Esophagus squamous epithelium (tissue), 4 donors: Measurements from ENCODE around the gene CHST3.

ENCODE experiments used
- CTCF ChIP-seq, 6 experiments: fragments of 450-650 bp in 4 of 6; fragments of 200-600 bp in 2 of 6; sonication (generic) in 2 of 6; IDR thresholded peaks; one replicate each; pipeline ENCODE4 v1.5.1; 2016 to 2019; ENCODE audit warnings: antibody characterized with exemption in 6 of 6, mild to moderate bottlenecking in 4 of 6, moderate library complexity in 4 of 6
- POLR2A ChIP-seq, 4 donors: fragments of 450-650 bp; IDR thresholded peaks; one replicate each; pipeline ENCODE4 v1.6.1; 2017; ENCODE audit warnings: antibody characterized with exemption in 4 of 4, mild to moderate bottlenecking in 4 of 4, moderate library complexity in 3 of 4

- no peak for TF ChIP-seq CTCF (IDR thresholded peaks at IDR 0.05)
- TF ChIP-seq POLR2A (IDR thresholded peaks at IDR 0.05) = no peak
These were observed 44.1 kb downstream of the CHST3 start for GRCh38 chr10:72008096-72008981.
